WERI-Rb-1 (cell line): ENCODE results near the gene DUSP19.

Source experiments
- DNase-seq: peaks from one replicate; pipeline ENCODE4 v3.0.0-alpha.2; 2020
- H3K27ac ChIP-seq: fragments of 250-450 bp; sonication (Bioruptor Pico); 2 replicates; pipeline ENCODE4 v1.5.1; 2020; ENCODE audit warnings: mild to moderate bottlenecking, moderate library complexity
- H3K27me3 ChIP-seq: fragments of 250-450 bp; sonication (Bioruptor Pico); 2 replicates; pipeline ENCODE4 v1.5.1; 2021; ENCODE audit warnings: mild to moderate bottlenecking, low read depth, moderate library complexity; ENCODE audit not compliant: insufficient read depth, severe bottlenecking
- H3K36me3 ChIP-seq: fragments of 250-450 bp; sonication (Bioruptor Pico); 2 replicates; pipeline ENCODE4 v1.5.1; 2020; ENCODE audit warnings: mild to moderate bottlenecking, moderate library complexity
- H3K4me3 ChIP-seq: 2 replicates; pipeline ENCODE4 v1.5.1; 2011; ENCODE audit warnings: low read depth, mild to moderate bottlenecking, control low read depth, low read length
- H3K9me3 ChIP-seq: fragments of 250-450 bp; sonication (Bioruptor Pico); 2 replicates; pipeline ENCODE4 v1.5.1; 2021; ENCODE audit warnings: mild to moderate bottlenecking, moderate library complexity; ENCODE audit not compliant: severe bottlenecking
- TF ChIP-seq, protein P1 (sequence below): IDR thresholded peaks from 2 replicates; pipeline ENCODE4 v1.5.1; 2011; ENCODE audit warnings: low read depth, mild to moderate bottlenecking, control low read depth, inconsistent platforms, low read length

DUSP19 gene

GRCh38 chr2:183060571-183061231 is 17.8 kb upstream of the DUSP19 start:
- TF ChIP-seq, protein P1, sequence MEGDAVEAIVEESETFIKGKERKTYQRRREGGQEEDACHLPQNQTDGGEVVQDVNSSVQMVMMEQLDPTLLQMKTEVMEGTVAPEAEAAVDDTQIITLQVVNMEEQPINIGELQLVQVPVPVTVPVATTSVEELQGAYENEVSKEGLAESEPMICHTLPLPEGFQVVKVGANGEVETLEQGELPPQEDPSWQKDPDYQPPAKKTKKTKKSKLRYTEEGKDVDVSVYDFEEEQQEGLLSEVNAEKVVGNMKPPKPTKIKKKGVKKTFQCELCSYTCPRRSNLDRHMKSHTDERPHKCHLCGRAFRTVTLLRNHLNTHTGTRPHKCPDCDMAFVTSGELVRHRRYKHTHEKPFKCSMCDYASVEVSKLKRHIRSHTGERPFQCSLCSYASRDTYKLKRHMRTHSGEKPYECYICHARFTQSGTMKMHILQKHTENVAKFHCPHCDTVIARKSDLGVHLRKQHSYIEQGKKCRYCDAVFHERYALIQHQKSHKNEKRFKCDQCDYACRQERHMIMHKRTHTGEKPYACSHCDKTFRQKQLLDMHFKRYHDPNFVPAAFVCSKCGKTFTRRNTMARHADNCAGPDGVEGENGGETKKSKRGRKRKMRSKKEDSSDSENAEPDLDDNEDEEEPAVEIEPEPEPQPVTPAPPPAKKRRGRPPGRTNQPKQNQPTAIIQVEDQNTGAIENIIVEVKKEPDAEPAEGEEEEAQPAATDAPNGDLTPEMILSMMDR = no peak

DNA sequence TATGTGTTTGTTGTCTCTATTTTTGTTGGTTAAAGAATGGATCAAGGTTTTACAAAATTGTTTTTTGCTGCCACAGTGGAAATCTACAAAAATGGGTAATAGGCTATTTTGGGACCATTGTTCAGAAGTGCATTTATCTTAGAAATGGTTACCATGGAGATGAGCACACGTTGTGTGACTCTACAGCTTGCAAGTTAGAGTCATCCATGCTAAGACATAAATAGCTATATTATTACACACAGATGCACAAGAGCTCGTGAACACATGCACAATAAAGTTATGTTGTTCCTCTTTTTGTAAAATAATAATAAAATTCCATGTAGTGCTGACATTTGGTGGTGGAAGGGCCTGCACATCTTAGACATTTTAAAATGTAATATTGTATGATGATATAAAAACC is 15.5 kb upstream of the DUSP19 start:
- TF ChIP-seq, protein P1 = no peak
- H3K36me3 ChIP-seq = no peaks in the 10 kb centered on the region
- H3K9me3 ChIP-seq = no peaks in the 10 kb centered on the region
- no peak overlapping the region for H3K27ac ChIP-seq
- no peak overlapping the region for H3K4me3 ChIP-seq
- no peaks in the 10 kb centered on the region for H3K27me3 ChIP-seq
- no peak for DNase-seq

More at GRCh38 chr2:183060571-183061231, 17.8 kb upstream of the DUSP19 start:
- H3K27me3 ChIP-seq = no peaks in the 10 kb centered on the region
- H3K27ac ChIP-seq = no peak overlapping the region
- no peak overlapping the region for H3K4me3 ChIP-seq
- no peaks in the 10 kb centered on the region for H3K36me3 ChIP-seq
- no peaks in the 10 kb centered on the region for H3K9me3 ChIP-seq
- DNase-seq = no peak

DNA sequence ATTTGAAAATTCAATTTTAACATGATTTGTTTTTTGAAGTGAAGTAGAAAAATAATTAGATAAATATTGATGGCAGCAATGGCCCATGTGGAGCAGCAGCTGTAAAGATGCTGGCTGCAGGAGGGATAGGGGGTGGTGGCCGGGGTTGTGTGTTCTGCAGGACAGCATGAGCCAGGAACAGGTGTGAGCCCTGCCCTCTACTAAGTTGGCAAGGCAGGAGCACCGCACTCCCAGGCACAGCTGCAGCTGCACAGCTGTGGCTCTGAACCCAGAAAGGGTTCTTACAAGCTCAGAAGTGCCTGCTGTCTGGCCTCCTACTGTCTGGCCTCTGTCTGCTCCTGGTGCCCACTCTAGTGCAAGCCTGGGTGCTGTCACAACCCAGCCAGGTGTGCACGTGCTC is 10.0 kb upstream of the DUSP19 start:
- Histone ChIP-seq H3K36me3 (no peaks in the 10 kb centered on the region), H3K9me3 (no peaks in the 10 kb centered on the region), H3K27me3 (no peaks in the 10 kb centered on the region), H3K4me3 (no peak overlapping the region), H3K27ac (no peak overlapping the region)
- TF ChIP-seq, protein P1 = no peak
- no peak for DNase-seq

GRCh38 chr2:183069174-183069573 is 9.4 kb upstream of the DUSP19 start:
- Histone ChIP-seq H3K9me3 (no peaks in the 10 kb centered on the region), H3K27ac (no peak overlapping the region), H3K4me3 (no peak overlapping the region), H3K36me3 (no peaks in the 10 kb centered on the region), H3K27me3 (no peaks in the 10 kb centered on the region)
- DNase-seq = no peak
- TF ChIP-seq, protein P1 = no peak

DNA sequence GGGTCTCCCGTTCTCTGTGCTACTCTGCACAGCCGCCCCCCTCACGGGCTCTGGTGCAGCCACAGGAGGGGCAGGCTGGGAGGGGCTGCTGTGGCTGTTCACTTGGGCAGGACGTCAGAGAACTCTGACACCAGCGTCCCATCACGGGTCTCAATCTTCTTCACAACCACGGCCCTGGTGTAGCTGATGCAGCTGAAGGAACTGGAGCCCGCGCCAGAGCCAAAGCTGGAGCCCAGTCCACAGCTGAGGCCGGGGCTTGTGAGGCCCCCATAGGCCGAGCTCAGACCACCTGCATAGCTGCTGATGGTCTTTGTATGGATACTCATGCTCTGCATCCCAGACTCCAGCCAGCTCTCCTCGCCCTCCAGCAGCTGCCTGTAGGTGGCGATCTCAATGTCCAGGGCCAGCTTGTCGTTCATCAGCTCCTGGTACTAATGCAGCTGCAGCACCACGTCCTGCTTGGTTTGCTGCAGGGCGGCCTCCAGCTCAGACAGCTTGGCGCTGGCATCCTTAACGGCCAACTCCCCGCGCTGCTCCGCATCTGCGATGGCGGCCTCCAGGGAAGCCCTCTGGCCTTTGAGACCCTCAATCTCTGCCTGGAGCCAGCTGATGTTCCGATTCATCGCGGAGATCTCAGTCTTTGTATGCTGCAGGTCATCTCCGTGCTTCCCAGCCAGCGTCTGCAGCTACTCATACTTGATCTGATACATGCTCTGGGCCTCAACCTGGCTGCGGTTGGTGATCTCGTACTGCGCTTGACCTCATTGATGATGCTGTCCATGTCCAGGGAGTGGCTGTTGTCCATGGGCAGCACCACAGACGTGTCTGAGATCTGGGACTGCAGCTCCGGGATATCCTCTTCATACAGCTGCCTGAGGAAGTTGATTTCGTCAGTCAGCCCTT is 7.4 kb upstream of the DUSP19 start:
- Histone ChIP-seq H3K27ac (no peak overlapping the region), H3K27me3 (no peaks in the 10 kb centered on the region), H3K9me3 (no peaks in the 10 kb centered on the region), H3K36me3 (no peaks in the 10 kb centered on the region), H3K4me3 (no peak overlapping the region)
- DNase-seq = peak; percentile 59
- TF ChIP-seq, protein P1 = peak; percentile 82
